Fibroblast of lung (primary cell): Measurements from ENCODE around the gene PRG2. TPM values are rescaled to one million over a fixed set of nuclear protein-coding genes. Genes with fewer than 3 reads are reported as not detected.

Experiments
- DNase-seq, 2 donors: peaks; one replicate each; pipeline versions ENCODE4 v3.0.0 to v3.0.0-alpha.2; 2010; ENCODE audit warnings: low read depth in 2 of 2
- H2AFZ ChIP-seq: 2 replicates; pipeline ENCODE4 v1.5.1; 2012; ENCODE audit warnings: low read length, control low read depth, inconsistent platforms
- H3K27ac ChIP-seq: 2 replicates; pipeline ENCODE4 v1.5.1; 2011; ENCODE audit warnings: low read length, control low read depth; ENCODE audit not compliant: insufficient read depth
- H3K27me3 ChIP-seq: 2 replicates; pipeline ENCODE4 v1.5.1; 2011; ENCODE audit warnings: mild to moderate bottlenecking, low read length; ENCODE audit not compliant: control insufficient read depth, insufficient read depth
- H3K36me3 ChIP-seq: 2 replicates; pipeline ENCODE4 v1.5.1; 2011; ENCODE audit warnings: low read length; ENCODE audit not compliant: control insufficient read depth, insufficient read depth
- H3K4me1 ChIP-seq: 2 replicates; pipeline ENCODE4 v1.5.1; 2011; ENCODE audit warnings: low read length; ENCODE audit not compliant: control insufficient read depth, insufficient read depth; ENCODE audit errors: extremely low read depth
- H3K4me2 ChIP-seq: 2 replicates; pipeline ENCODE4 v1.5.1; 2011; ENCODE audit warnings: low read length, control low read depth; ENCODE audit not compliant: insufficient read depth; ENCODE audit errors: extremely low read depth
- H3K4me3 ChIP-seq, 4 experiments: fragments of 200-600 bp in 1 of 4; sonication (generic) in 1 of 4; replicated peaks in 1 of 4; 2 replicates each; pipeline ENCODE4 v1.5.1; 2011 to 2016; ENCODE audit warnings: low read length in 4 of 4, low read depth in 3 of 4, mild to moderate bottlenecking in 3 of 4, control low read depth in 2 of 4, inconsistent platforms in 1 of 4, mixed read lengths in 1 of 4; ENCODE audit not compliant: insufficient read depth in 1 of 4; ENCODE audit errors: control extremely low read depth in 1 of 4
- H3K79me2 ChIP-seq: 2 replicates; pipeline ENCODE4 v1.5.1; 2012; ENCODE audit warnings: mild to moderate bottlenecking, low read length, inconsistent platforms; ENCODE audit not compliant: control insufficient read depth, insufficient read depth
- H3K9ac ChIP-seq: 2 replicates; pipeline ENCODE4 v1.5.1; 2011; ENCODE audit warnings: mild to moderate bottlenecking, low read length, control low read depth; ENCODE audit not compliant: insufficient read depth
- H3K9me3 ChIP-seq: 2 replicates; pipeline ENCODE4 v1.5.1; 2012; ENCODE audit warnings: low read depth, low read length; ENCODE audit not compliant: control insufficient read depth, insufficient read depth
- H4K20me1 ChIP-seq: 2 replicates; pipeline ENCODE4 v1.5.1; 2011; ENCODE audit warnings: low read length; ENCODE audit not compliant: control insufficient read depth, insufficient read depth; ENCODE audit errors: extremely low read depth
- EZH2 ChIP-seq: IDR thresholded peaks from 2 replicates; pipeline ENCODE4 v1.5.1; 2012; ENCODE audit warnings: low read length, control low read depth, mild to moderate bottlenecking; ENCODE audit errors: missing control alignments
- polyA plus RNA-seq, 2 donors: library from polyadenylated mRNA; depleted of rRNA in 1 of 2; stranded (reverse) in 1 of 2; unstranded in 1 of 2; fragments of >200 nt; gene quantifications; 2 replicates each; pipeline ENCODE4 v1.2.1, GENCODE V29; 2011 to 2012; ENCODE audit warnings: missing spikeins in 1 of 2
- total RNA-seq: library from RNA; depleted of rRNA; stranded (reverse); fragments of >200 nt; gene quantifications from 2 replicates; pipeline ENCODE4 v1.2.1, GENCODE V29; 2014
- TF ChIP-seq, protein P1 (sequence below), 2 donors: IDR thresholded peaks in 1 of 2; conservative IDR thresholded peaks in 1 of 2; 1 replicate in 1 of 2; 2 replicates in 1 of 2; pipeline ENCODE4 v1.5.1; 2011 to 2012; ENCODE audit warnings: low read length in 2 of 2, control low read depth in 1 of 2, inconsistent platforms in 1 of 2, low read depth in 1 of 2, mild to moderate bottlenecking in 1 of 2

Gene PRG2
- total and polyA plus RNA-seq, 2 donors (not counting 1 experiment from before 2014, with no cell fraction given), result not detected

GRCh38 chr11:57357310-57357709 lies 33.1 kb downstream of the PRG2 start:
- Histone ChIP-seq H4K20me1 (no peaks in the 10 kb centered on the region), H3K79me2 (no peaks in the 10 kb centered on the region), H2AFZ (no peak overlapping the region), H3K36me3 (no peaks in the 10 kb centered on the region), H3K27ac (no peak overlapping the region), H3K4me2 (no peak overlapping the region), H3K27me3 (peaks cover 3% of the 10 kb centered on the region), H3K4me3 (no peak overlapping the region), H3K9ac (no peak overlapping the region), H3K9me3 (no peaks in the 10 kb centered on the region), H3K4me1 (no peaks in the 10 kb centered on the region)
- DNase-seq, result no peak
- TF ChIP-seq, protein P1, sequence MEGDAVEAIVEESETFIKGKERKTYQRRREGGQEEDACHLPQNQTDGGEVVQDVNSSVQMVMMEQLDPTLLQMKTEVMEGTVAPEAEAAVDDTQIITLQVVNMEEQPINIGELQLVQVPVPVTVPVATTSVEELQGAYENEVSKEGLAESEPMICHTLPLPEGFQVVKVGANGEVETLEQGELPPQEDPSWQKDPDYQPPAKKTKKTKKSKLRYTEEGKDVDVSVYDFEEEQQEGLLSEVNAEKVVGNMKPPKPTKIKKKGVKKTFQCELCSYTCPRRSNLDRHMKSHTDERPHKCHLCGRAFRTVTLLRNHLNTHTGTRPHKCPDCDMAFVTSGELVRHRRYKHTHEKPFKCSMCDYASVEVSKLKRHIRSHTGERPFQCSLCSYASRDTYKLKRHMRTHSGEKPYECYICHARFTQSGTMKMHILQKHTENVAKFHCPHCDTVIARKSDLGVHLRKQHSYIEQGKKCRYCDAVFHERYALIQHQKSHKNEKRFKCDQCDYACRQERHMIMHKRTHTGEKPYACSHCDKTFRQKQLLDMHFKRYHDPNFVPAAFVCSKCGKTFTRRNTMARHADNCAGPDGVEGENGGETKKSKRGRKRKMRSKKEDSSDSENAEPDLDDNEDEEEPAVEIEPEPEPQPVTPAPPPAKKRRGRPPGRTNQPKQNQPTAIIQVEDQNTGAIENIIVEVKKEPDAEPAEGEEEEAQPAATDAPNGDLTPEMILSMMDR (conservative IDR thresholded peaks at IDR 0.05 in 1 of 2, IDR thresholded peaks at IDR 0.05 in 1 of 2; ENCODE audit: low read depth in 1 of 2, low read length in 2 of 2), result no peak
- no peak for TF ChIP-seq EZH2

GRCh38 chr11:57356268-57356667 lies 34.2 kb downstream of the PRG2 start:
- H3K27ac ChIP-seq, result no peak overlapping the region
- no peaks in the 10 kb centered on the region for H4K20me1 ChIP-seq
- no peak for DNase-seq
- no peak overlapping the region for H3K9ac ChIP-seq
- H3K36me3 ChIP-seq, result no peaks in the 10 kb centered on the region
- no peaks in the 10 kb centered on the region for H3K9me3 ChIP-seq
- H2AFZ ChIP-seq, result no peak overlapping the region
- H3K4me1 ChIP-seq, result no peaks in the 10 kb centered on the region
- TF ChIP-seq EZH2, result no peak
- TF ChIP-seq, protein P1 (conservative IDR thresholded peaks at IDR 0.05 in 1 of 2, IDR thresholded peaks at IDR 0.05 in 1 of 2; ENCODE audit: low read depth in 1 of 2, low read length in 2 of 2), result no peak
- no peaks in the 10 kb centered on the region for H3K27me3 ChIP-seq
- H3K79me2 ChIP-seq, result no peaks in the 10 kb centered on the region
- no peak overlapping the region for H3K4me3 ChIP-seq
- H3K4me2 ChIP-seq, result no peak overlapping the region

DNA sequence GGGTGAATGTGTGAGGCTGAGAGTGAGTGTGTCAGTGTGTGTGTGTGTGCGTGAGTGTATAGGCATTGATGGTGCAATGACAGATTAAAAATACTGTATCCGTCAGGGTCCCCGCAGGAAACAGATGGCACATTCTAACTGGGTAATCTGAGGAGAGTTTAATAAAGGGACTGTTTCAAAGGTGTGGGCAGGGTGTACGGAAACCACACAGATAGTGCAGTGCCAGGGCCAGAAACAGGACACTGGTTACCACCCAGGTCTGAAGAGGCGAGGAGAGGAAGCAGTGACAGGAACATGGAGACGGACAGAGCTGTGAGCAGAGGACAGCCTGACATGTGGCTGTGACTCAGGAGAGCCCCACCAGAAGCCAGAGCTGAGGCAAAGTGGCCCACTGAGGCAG lies 35.8 kb downstream of the PRG2 start:
- Histone ChIP-seq H3K4me1 (no peaks in the 10 kb centered on the region), H3K27ac (no peak overlapping the region), H3K9me3 (no peaks in the 10 kb centered on the region), H3K4me2 (no peak overlapping the region), H3K4me3 (no peak overlapping the region), H3K36me3 (no peaks in the 10 kb centered on the region), H3K9ac (no peak overlapping the region), H3K27me3 (no peaks in the 10 kb centered on the region), H2AFZ (no peak overlapping the region), H4K20me1 (no peaks in the 10 kb centered on the region), H3K79me2 (no peaks in the 10 kb centered on the region)
- DNase-seq, result no peak
- TF ChIP-seq, protein P1 (conservative IDR thresholded peaks at IDR 0.05 in 1 of 2, IDR thresholded peaks at IDR 0.05 in 1 of 2; ENCODE audit: low read depth in 1 of 2, low read length in 2 of 2), result no peak
- no peak for TF ChIP-seq EZH2
